Fibroblast of skin of back (primary cell): Measurements from ENCODE around the gene LRR1.
A peak's percentile ranks its signal among the peaks of the same experiment; 100 is the strongest.
"Not testable (repeated sequence)": the region's sequence is repeated elsewhere in the genome, so short reads cannot be mapped to it uniquely, and the experiment has no call there.

ENCODE experiments used
- DNase-seq: peaks from one replicate; pipeline ENCODE4 v3.0.0-alpha.2; 2013

LRR1 gene

GRCh38 chr14:49633640-49634546 is 35.2 kb downstream of the LRR1 start:
- DNase-seq, result peak; percentile 94

- DNase-seq, result peak; percentile 69
Observed at GRCh38 chr14:49634547-49635334, 36.0 kb downstream of the LRR1 start, which contains the start of gene DNAAF2. TSS of gene DNAAF2 (minus strand) at chr14:49635244. CDS start at chr14:49635149, 95 bp downstream.

- DNase-seq, result no peak
Observed at GRCh38 chr14:49636866-49637265, 38.1 kb downstream of the LRR1 start.

GRCh38 chr14:49637534-49638078 is 38.9 kb downstream of the LRR1 start:
- no peak for DNase-seq

- DNase-seq, result no peak
Observed at GRCh38 chr14:49640540-49641417, 42.0 kb downstream of the LRR1 start.

- DNase-seq, result no peak
Observed at GRCh38 chr14:49641697-49642129, 43.0 kb downstream of the LRR1 start.

- no peak for DNase-seq
Observed at GRCh38 chr14:49642163-49642562, 43.4 kb downstream of the LRR1 start.

- no peak for DNase-seq
Observed at GRCh38 chr14:49653508-49653907, 54.8 kb downstream of the LRR1 start.

- DNase-seq, result no peak
Observed at GRCh38 chr14:49654511-49654910, 55.8 kb downstream of the LRR1 start.

- DNase-seq, result not testable (repeated sequence)
Observed at GRCh38 chr14:49657500-49657899, 58.8 kb downstream of the LRR1 start.

GRCh38 chr14:49659526-49660455 is 61.1 kb downstream of the LRR1 start:
- DNase-seq, result no peak
